Measurements from ENCODE around the gene PDZD8.
"Not testable (repeated sequence)": the region's sequence is repeated elsewhere in the genome, so short reads cannot be mapped to it uniquely, and the experiment has no call there.

PDZD8 gene

DNA sequence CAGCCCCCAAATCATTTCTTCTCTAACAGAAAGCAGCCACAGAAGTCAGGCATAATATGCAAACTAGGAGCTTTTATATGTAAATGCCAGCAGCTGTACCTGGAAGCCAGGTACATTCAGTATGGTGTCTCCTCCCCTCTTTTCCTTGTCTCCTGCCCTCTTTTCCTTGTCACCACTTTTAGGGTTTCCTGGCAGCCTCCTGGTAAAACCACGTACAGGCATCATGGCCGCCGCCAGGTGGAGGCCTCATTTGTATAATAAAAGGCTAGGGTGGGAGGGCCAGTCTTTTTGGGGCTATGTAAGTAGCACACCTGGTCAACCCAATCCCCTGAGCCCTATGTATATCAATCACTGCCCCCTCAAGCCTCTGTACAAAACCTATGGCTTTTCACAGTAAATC lies 28.7 kb downstream of the PDZD8 start:
- DNase-seq, result no peak

DNA sequence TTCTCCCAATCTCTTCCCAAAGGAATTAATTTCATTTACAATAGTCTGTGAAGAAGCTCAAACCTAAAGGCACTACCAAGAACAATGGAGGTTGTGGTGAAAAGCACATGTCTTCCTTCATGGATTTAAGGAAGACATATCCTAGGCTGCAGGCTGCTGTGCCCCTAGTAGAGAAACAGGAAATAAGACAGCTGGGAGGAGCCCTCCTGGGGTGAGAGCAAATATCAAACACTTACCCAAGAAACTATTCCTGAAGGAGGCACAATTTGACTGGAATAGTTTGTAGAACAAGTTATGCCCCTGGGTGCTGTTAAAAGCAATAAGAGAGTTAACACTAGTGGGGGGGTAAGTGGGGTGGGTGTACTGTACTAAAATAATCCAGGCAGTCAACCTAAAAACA lies 30.1 kb downstream of the PDZD8 start:
- DNase-seq, result no peak

DNA sequence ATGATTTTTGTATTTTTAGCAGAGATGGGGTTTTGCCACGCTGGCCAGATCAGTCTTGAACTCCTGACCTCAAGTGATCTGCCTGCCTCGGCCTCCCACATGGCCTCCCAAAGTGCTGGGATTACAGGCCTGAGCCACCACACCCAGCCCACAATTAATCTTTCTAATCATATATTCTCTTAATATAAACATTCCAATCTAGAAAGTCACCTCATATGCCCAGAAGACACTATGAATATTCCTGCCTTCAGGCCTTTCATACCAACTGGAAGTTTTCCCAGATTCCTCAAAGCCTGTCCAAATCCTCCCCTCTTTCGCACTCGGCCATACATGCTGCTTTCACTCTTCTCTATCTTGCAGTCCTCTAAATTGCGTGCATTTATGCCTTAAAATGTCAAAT lies 32.6 kb downstream of the PDZD8 start:
- DNase-seq, result no peak

DNA sequence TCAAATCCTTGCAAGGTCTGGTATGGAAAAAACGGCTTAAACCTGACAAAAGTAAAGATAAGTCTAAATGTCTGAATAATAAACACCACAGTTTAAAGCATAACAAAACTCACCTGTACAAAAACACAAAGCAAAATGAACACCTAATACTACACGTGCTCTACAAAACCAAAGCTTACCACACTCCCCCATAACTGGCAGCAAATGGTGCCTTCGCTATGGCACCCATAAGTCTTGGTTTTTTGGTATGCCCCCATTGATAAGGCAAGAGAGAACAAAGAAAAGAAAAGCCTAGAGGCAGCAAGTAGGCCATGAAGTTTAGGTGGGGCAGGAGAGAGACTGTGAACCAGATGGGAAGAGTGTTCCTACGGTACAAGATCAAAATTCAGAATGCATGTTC lies 34.2 kb downstream of the PDZD8 start:
- DNase-seq, result no peak

DNA sequence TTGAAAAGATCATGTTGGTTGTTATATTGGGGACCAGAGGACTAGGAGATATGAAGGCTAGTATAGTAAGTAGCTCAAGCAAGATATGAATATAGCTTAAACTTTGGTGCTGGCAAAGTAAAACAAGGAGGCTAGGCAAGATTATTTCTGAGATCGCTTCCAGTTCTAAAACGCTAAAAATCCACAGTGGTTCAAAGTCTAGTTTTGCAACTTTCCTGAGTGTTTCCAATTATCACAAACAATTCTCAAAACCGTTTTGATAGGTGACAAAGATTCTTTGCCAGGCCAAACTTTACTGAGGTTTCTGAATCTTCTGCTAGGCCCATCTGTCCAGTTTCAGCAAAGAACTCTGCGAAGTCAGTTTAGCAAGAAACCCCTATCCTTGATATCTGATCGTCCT lies 35.3 kb downstream of the PDZD8 start:
- no peak for DNase-seq

DNA sequence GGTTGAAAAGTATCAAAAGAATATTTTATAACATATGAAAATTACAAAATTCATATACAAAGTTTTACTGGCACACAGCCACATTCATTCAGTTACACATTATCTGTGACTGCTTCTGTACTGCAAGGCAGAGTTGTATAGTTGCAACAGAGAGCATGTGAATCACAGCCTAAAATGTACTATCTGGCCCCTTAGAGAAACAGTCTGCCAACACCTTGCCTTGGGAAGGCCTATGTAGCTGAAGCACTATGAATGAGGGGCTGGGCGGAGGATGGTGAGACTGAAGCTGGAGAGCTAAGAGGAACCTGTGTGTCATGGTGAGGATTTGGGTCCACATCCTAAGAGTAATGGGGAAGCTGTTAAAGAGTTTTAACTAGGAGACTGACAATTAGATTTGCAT lies 35.7 kb downstream of the PDZD8 start:
- DNase-seq, result no peak

DNA sequence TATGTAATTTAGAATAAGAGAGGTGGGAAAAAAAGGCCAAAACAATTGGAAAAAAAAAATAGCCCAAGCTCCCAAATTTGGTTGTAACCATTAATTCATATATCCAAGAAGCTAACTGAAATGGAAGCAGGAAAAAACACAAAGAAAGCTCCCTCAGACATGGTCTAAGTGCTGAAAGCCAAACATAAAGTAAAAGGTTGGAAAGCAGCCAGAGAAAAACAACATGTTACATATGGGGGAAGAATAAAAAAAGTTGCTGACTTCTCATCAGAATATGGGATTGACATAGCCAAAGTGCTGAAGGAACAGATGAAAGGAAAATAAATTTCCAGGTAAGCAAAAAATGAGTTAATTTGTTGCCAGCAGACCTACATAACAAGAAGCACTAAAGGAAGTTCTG lies 40.3 kb downstream of the PDZD8 start:
- DNase-seq, result no peak

DNA sequence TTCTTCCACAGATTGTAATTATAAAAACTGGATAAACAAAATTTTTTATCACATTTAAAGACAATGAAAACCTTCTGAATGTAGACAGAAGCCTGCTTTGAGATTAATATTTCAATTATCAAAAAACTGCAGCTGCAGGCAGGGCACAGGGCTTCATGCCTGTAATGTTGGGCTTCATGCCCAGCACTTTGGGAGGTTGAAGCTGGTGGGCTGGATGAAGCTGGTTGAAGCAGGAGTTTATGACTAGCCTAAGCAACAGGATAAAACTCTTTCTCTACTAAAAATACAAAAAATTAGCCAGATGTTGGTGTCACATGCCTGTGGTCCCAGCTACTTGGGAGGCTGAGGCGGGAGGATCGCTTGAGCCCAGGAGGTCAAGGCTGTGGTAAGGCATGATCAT lies 41.2 kb downstream of the PDZD8 start:
- DNase-seq, result no peak

DNA sequence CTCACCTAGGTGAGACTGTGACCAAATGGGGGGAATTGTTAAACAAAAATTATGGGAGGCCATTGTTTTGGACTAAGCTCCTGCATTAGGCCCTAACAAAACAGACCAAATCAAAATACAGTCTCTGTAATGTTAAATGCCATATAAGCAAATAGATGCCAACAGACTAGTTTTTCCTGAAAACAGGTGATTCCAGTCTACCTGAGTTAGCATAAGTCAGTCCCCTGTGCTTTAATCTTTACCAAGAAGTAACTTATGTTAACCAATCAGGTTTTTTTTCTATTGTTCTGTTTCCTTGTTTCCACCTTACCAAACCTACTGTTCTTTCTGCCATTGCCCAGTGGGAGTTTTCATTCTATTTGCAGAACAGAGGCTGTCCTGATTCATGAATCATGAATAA lies 48.0 kb downstream of the PDZD8 start:
- no peak for DNase-seq

DNA sequence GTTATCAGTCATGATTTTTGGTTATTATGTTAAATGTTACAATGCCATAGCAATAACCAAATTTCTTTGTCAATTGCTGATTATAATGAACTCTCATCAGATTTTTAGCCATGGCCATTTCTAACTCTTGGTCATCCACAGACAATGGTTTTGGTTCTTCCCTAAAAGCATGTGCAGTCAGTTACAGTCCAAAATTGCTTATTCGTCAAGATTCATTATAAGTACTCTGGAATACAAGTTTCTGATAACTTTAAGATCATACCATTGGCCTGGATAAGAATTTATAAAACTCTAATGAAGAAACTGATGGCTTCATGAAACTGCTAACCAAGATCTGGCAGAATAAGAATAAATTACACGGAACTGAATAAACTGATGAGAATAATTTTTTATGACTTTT lies 50.9 kb downstream of the PDZD8 start:
- no peak for DNase-seq

DNA sequence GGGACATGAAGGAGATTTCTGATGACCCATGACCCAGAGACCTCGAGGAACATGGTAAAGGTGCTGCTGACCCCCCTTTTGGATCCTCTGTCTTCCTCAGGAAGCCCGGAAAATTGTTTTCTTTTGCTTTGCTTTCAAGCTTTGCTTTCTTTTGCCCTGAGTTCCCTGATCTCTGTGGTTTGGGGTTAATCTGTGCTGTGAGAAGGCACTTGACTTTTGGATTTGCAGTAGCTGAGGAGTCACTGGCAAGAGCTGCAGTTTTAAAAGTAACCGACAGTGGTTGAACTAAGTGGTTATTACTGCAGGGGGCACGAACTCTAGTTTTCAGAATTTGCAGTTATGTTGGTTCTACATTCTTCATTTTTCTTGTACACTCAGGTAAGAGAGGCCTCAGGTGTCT lies 53.0 kb downstream of the PDZD8 start:
- DNase-seq, result no peak

DNA sequence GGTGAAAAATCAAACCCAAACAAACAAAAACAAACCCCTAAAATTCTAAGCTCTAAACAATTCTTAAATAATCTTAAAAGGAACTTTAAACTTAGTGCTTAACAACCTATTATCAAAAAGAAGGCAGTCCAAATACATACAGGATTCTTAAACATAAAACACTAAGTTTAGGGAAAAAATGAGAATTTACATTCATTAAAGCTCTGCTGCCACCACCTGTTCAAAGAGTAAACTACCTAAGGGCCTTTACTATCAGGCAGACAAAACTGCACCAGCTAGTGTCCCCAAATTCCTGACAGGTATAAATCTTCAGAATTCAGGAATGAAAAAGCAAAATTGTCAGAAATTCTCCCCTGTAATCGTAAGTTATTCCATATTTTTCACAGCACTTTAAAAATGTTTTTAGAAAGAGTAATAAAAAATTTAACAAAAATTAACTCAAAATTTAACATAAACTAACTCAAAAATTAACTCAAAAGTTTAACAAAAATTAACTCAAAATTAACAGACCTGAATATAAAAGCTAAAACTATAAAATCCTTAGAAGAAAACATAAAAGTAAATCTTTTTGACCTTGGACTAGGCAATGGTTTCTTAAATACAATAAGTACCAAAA lies 55.1 kb downstream of the PDZD8 start:
- peak; percentile 66 for DNase-seq

DNA sequence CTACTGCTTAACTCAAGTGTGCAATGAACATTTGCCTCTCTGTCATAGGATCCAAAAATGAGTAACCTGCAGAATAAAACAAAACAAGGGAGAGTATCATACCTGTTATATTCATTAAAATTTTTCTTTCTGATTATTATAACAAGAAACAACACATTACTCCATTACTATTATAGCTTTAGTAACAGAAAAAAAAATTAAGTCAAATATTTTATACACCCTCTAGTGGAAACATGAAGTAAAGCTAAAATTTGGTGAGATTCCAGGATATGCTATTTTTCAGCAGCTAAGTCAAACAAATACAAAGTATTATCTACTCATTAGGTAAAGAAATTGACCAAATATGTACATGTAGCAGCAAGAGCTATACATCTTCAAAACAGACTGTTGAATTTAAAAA lies 56.3 kb downstream of the PDZD8 start:
- DNase-seq, result peak; percentile 9

DNA sequence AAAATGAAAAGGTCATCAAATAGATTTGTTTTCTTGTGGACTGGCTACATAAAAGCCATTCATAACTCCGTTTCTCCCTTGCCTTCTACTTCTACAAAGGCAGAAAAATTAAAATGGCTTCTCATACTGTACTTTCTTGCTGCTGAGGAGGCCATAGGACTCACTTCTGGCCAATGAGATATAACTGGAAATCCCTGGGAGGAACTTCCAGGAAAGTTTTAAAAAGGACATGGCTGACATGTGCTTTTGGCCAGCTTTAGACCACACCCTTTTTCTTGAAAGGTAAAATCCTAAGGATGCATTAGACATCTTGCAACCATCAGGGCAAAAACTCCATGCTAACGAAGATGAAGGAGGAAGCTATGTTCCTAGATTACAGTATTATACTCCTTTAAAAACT lies 58.5 kb downstream of the PDZD8 start:
- DNase-seq, result no peak

DNA sequence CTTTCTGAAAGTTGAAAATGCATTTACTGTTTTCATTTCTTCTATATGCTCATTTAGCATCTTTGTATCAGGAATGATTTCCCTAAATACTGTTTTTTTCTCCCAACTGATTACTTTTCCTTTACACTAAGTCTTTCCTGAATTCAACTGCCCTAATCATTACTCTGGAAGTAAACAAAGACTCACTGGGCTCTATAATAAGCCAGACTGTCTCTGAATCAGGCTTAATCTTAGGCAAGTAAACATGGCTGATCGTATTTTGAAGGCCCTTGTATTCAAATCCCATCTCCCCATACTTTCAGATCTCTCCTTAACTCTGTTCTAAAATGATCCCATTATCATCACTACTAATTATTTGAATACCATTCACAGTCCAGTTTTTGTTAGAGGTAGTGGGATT lies 61.6 kb downstream of the PDZD8 start:
- no peak for DNase-seq

DNA sequence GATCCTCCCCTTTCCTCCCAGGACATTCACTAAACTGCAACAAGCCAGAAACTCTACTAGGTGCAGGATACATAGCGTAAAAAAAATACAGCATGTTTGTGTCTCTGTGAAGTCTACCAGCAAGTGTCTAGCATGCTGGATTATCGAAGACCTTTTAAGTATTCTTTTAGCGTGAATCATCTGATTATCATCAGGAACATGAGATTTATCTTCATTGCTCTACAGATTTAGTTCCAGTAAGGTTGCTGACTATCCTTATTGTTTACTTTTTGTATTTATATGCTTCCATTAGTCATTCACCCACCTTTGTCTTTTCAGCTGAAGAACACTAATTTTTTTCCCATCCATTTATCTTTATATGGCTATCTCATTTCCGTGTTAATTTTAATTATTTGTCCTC lies 62.8 kb downstream of the PDZD8 start:
- DNase-seq, result no peak

DNA sequence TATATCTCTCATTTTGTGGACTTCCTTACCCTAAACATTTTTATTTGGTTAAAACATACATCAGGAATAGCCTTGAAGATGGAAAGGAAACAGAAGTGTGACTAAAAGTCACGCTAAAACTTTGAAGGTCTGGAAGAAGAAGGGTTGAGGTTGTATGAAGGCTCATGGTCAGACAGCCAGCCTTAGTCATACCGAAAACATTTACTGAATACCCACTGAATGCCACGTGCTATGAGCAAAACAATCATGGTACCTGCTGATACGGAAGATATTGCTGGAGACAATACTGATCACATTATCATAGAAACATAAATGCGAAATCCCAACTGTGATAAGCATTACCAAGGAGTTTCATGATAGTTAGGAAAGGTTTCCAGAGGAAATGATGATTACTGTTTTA lies 64.0 kb downstream of the PDZD8 start:
- DNase-seq, result no peak

DNA sequence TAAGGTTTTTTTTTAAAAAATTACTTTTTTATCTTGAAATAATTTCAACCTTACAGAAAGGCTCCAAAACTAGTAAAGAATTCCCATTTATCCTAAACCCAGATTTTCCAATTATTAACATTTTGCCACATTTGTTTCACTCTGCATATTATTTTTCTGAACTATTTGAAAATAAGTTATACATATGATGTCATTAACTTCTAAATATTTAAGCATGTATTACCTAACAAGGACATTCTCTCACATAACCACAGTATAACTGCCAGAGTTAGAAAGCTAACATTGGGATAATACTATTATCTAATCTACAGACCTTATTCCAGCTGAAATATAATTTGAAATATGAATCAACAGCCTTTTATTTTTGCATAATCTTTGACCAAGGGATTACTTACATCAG lies 68.6 kb downstream of the PDZD8 start:
- DNase-seq, result no peak

DNA sequence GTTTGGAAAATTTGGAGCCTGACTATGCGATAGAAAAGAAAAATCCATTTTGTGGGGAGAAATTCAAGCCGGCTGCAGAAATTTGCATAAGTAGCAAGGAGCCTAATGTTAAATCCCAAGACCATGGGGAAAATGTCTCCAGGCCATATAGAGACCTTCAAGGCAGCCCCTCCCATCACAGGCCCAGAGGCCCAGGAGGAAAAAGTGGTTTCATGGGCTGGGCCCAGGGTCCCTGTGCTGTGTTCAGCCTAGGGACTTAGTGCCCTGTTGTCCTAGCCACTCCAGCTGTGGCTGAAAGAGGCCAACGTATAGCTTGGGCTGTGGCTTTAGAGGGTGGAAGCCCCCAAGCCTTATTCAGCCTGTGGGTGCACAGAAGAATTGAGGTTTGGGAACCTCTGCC lies 71.8 kb downstream of the PDZD8 start:
- DNase-seq, result not testable (repeated sequence)

DNA sequence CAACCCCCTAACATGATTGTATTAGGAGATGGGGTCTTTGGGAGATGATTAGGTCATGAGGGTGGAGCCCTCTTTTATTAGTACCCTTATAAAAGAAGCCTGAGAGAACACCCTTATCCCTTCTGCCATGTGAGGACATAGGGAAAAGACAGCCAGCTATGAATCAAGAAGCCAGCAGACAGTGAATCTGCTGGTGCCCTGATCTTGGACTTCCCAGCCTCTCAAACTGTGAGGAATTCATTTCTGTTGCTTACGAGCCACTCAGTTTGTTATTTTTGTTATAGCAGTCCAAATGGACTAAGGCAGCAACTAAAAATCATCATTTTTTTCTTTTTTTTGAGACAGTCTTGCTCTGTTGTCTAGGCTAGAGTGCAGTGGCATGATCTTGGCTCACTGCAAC lies 74.6 kb downstream of the PDZD8 start:
- no peak for DNase-seq

DNA sequence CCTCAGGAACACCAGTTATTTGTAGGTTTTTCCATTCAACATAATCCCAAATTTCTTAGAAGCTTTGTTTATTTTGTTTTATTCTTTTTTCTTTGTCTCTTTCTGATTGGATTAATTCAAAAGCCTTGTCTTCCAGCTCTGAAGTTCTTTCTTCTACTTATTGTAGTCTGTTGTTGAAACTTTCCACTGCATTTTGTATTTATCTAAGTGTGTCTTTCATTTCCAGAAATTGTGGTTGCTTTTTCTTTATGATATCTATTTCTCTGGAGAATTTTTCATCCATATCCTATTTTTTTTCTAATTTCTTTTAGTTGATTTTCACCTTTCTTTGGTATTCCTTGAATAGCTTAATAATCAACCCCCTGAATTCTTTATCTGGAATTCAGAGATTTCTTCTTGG lies 75.8 kb downstream of the PDZD8 start:
- no peak for DNase-seq

DNA sequence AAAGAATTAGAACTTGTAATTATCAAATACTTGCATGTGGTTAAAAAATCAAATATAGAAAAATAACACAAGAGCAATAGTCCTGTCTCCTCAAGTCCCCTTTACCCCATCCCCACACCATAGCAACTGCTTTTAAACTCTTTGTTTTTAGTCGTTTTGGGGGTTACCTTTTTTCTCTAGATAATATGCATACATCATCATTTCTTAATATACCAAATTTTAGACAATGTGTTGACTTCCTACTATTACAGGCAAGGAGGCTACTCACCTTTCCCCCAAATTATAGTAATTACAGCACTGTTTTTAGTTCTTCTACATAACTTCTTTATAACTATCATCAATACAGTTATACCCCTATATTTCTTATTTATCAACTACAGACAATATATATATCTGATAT lies 77.0 kb downstream of the PDZD8 start:
- no peak for DNase-seq

DNA sequence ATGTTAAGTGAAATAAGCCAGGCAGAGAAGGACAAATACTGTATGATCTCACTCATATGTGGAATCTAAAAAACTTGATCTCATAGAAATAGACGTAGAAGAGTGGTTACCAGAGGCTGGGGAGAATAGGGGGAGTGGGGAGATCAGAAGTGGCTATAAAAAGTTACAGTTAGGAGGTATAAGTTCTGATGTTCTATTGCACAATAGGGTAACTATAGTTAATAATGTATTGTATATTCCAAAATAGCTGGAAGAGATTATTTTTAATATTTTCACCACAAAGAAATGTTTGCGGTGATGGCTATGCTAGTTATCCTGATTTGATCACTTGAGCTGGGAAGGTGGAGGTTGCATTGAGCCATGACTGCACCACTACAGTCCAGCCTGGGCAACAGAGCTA lies 80.5 kb downstream of the PDZD8 start:
- no peak for DNase-seq

DNA sequence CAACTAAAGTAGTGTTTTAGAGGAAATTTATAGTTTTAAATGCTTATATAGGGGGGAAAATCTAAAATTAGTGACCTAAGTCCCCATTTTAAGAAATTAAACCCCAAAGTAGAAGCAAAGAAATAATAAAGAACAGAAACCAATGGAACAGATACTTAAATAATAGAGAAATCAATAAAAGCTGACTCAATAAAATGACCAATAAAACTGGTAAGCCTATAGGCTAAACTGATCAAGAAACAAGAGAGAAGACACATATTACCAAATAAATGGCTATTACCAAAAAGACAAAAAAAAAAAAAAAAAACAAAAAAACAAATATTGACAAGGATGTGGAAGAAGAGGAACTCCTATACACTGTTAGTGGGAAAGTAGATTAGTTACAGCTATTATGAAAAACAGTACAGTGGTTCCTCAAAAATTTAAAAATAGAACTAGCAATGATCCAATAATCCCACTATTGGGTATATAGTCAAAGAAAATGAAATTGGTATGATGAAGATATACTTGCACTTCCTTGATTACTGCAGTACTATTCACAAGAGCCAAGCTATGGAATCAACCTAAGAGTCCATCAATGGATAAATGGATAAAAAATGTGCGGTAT lies 81.1 kb downstream of the PDZD8 start:
- DNase-seq, result no peak

DNA sequence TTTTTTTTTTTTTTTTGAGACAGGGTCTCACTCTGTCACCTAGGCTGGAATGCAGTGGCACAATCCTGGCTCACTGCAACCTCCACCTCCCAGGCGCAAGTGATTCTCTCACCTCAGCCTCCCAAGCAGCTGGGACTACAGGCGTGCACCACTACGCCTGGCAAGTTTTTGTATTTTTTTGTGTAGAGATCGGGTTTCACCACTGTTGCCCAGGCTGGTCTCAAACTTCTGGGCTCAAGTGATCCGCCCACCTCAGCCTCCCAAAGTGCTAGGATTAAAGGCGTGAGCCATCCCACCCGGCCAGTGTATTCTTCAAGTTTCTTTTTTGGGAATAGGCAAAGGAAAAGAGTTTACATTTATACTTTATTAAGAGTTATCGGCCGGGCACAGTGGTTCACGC lies 84.4 kb downstream of the PDZD8 start:
- DNase-seq, result not testable (repeated sequence)

Data from eye (tissue), 1 donor.